ENCODE data around the gene ARHGAP24.

GRCh38 chr4:85684676-85685075 is 209.7 kb downstream of the ARHGAP24 start:
- TF ChIP-seq CTCF (IDR thresholded peaks at IDR 0.05; ENCODE audit: low read length), result no peak
- TF ChIP-seq EZH2phosphoT487 (IDR thresholded peaks at IDR 0.05; ENCODE audit: low read length), result no peak
- TF ChIP-seq EZH2 (optimal IDR thresholded peaks at IDR 0.05; ENCODE audit: low read depth, low read length), result no peak

Measured in MM.1S (cell line).